Prostate gland (tissue), 2 donors: ENCODE results near the gene HOXD13. TPM values are rescaled to one million over a fixed set of nuclear protein-coding genes. Genes with fewer than 3 reads are reported as not detected.

ENCODE experiments used
- DNase-seq: peaks from one replicate; pipeline ENCODE4 v3.0.0-alpha.2; 2019; ENCODE audit warnings: low spot score
- H3K27ac ChIP-seq, 2 donors: fragments of 200-600 bp; sonication (generic); 2 replicates each; pipeline ENCODE4 v1.5.1; 2017 to 2019
- H3K27me3 ChIP-seq: fragments of 200-600 bp; sonication (generic); replicated peaks from 2 replicates; pipeline ENCODE4 v1.5.1; 2019; ENCODE audit not compliant: insufficient read depth
- H3K36me3 ChIP-seq, 2 donors: fragments of 200-600 bp; sonication (generic); 1 replicate in 1 of 2; 2 replicates in 1 of 2; pipeline versions ENCODE4 v1.5.1 to v1.8.1; 2017 to 2019
- H3K4me1 ChIP-seq: fragments of 200-600 bp; sonication (generic); replicated peaks from 2 replicates; pipeline ENCODE4 v1.5.1; 2019
- H3K4me3 ChIP-seq, 2 donors: fragments of 200-600 bp; sonication (generic); 2 replicates each; pipeline ENCODE4 v1.5.1; 2017 to 2019
- H3K9me3 ChIP-seq: fragments of 200-600 bp; sonication (generic); 2 replicates; pipeline ENCODE4 v1.5.1; 2017
- POLR2A ChIP-seq: fragments of 450-650 bp; IDR thresholded peaks from one replicate; pipeline ENCODE4 v1.6.1; 2016; ENCODE audit warnings: antibody characterized with exemption, mild to moderate bottlenecking
- POLR2AphosphoS5 ChIP-seq: sonication (generic); formaldehyde crosslinking; IDR thresholded peaks from one replicate; pipeline ENCODE4 v1.6.1; 2017; ENCODE audit warnings: antibody characterized with exemption
- WGBS: methylation state at CpG from one replicate; pipeline ENCODE4 v1.1.5; 2018; 5-methylcytosine and 5-hydroxymethylcytosine counted together
- intact Hi-C: fragments of 100-400 bp; cut with DNase I; formaldehyde crosslinking; loops from one replicate; pipeline ENCODE4 v1.14.2; 2022
- total RNA-seq, 2 donors: library from RNA; depleted of rRNA; stranded (reverse); fragments of >200 nt; gene quantifications; one replicate each; pipeline ENCODE4 v1.1.0, GENCODE V29; 2016
- TF ChIP-seq, protein P1 (sequence below), 4 experiments: fragments of 200-600 bp in 2 of 4; fragments of 450-650 bp in 2 of 4; sonication (generic) in 2 of 4; IDR thresholded peaks; 1 replicate in 3 of 4; 2 replicates in 1 of 4; pipeline ENCODE4 v1.5.1; 2016 to 2019; ENCODE audit warnings: antibody characterized with exemption in 4 of 4, mild to moderate bottlenecking in 2 of 4, moderate library complexity in 2 of 4

The HOXD13 gene
- total RNA-seq, 2 donors from 2014 or later = 10.6 to 11.8 TPM

- H3K27me3 ChIP-seq = peaks cover 13% of the 10 kb centered on the region
- 60% methylated on average over 2 of the region's 2 CpGs for WGBS
- H3K9me3 ChIP-seq = no peaks in the 10 kb centered on the region
- TF ChIP-seq POLR2AphosphoS5 (no peak), POLR2A (no peak)
- TF ChIP-seq, protein P1, sequence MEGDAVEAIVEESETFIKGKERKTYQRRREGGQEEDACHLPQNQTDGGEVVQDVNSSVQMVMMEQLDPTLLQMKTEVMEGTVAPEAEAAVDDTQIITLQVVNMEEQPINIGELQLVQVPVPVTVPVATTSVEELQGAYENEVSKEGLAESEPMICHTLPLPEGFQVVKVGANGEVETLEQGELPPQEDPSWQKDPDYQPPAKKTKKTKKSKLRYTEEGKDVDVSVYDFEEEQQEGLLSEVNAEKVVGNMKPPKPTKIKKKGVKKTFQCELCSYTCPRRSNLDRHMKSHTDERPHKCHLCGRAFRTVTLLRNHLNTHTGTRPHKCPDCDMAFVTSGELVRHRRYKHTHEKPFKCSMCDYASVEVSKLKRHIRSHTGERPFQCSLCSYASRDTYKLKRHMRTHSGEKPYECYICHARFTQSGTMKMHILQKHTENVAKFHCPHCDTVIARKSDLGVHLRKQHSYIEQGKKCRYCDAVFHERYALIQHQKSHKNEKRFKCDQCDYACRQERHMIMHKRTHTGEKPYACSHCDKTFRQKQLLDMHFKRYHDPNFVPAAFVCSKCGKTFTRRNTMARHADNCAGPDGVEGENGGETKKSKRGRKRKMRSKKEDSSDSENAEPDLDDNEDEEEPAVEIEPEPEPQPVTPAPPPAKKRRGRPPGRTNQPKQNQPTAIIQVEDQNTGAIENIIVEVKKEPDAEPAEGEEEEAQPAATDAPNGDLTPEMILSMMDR (IDR thresholded peaks at IDR 0.05) = no peak
- no peaks in the 10 kb centered on the region for H3K4me1 ChIP-seq
- H3K27ac ChIP-seq = no peak overlapping the region
- H3K4me3 ChIP-seq = no peak overlapping the region
- no peak for DNase-seq
- intact Hi-C loops = loop anchor here (5.0 kb wide), 1 partner anchor 74 kb away; the partner anchor contains the start of gene LNPK
- no peaks in the 10 kb centered on the region for H3K36me3 ChIP-seq
Measured at GRCh38 chr2:176076796-176077195, 15.7 kb upstream of the HOXD13 start.

DNA sequence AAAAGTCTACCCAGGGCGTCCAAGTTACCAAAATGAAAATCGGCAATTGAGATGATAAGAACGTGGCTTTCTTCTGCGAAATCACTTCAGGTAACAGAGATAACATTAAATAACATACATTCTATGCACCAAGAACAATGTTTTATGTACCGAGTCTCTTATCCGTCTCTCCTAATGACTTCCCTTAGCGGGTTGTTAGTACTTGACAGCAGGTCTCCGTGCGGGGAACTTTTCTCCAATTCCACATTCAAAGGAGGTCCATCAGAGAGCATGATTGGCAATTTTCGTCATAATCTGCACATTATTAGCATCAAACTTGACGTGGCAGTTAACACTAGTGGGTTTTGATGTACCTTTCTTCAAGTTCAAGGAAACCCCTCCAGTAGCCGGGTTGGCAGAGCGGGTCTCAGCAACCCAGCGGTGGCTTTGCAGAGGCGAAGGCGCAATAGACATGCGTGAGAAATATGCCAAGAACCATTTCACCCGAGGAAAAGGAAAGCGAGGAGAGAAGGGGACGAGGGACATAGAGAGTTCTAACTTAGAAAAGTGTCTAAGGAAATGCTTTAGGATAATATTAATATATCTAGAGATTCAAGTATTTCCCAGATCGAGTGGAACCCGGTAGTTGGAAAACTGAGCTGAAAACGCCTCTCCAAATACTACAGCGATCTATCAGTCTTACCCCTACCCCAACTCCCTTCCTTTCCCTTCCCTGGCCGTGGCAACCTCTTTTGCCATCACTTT lies 13.8 kb upstream of the HOXD13 start:
- 39% methylated on average over 25 of the region's 25 CpGs for WGBS
- H3K9me3 ChIP-seq = no peaks in the 10 kb centered on the region
- no peaks in the 10 kb centered on the region for H3K36me3 ChIP-seq
- intact Hi-C loops = loop anchor here (5.0 kb wide), 1 partner anchor 76 kb away; the partner anchor contains the start of gene LNPK
- peak overlapping the region; percentile 55 to 59 for H3K27ac ChIP-seq
- H3K4me3 ChIP-seq = peak overlapping the region; percentile 12 to 33
- H3K27me3 ChIP-seq = peaks cover 28% of the 10 kb centered on the region
- TF ChIP-seq, protein P1 (IDR thresholded peaks at IDR 0.05) = no peak
- TF ChIP-seq POLR2A (no peak), POLR2AphosphoS5 (no peak)
- no peaks in the 10 kb centered on the region for H3K4me1 ChIP-seq
- DNase-seq = no peak

GRCh38 chr2:176079285-176079830 lies 13.2 kb upstream of the HOXD13 start:
- WGBS = 12% methylated on average over 30 of the region's 30 CpGs
- intact Hi-C loops = loop anchor here (5.0 kb wide), 1 partner anchor 77 kb away; the partner anchor contains the start of gene LNPK
- Histone ChIP-seq H3K27me3 (peaks cover 28% of the 10 kb centered on the region), H3K4me1 (no peaks in the 10 kb centered on the region), H3K4me3 (peak overlapping the region; percentile 12 to 33), H3K27ac (peak overlapping the region; percentile 55 to 59), H3K36me3 (no peaks in the 10 kb centered on the region), H3K9me3 (no peaks in the 10 kb centered on the region)
- no peak for DNase-seq
- TF ChIP-seq, protein P1 (IDR thresholded peaks at IDR 0.05) = no peak
- TF ChIP-seq POLR2A (no peak), POLR2AphosphoS5 (no peak)

- H3K9me3 ChIP-seq = no peaks in the 10 kb centered on the region
- intact Hi-C loops = loop anchor here (5.0 kb wide), 1 partner anchor 78 kb away; the partner anchor contains the start of gene LNPK
- H3K27me3 ChIP-seq = peaks cover 28% of the 10 kb centered on the region
- H3K27ac ChIP-seq = peak overlapping the region; percentile 77 to 82
- WGBS = 6% methylated on average over 66 of the region's 86 CpGs
- H3K4me3 ChIP-seq = peak overlapping the region; percentile 12 to 33
- DNase-seq = no peak
- no peaks in the 10 kb centered on the region for H3K4me1 ChIP-seq
- no peaks in the 10 kb centered on the region for H3K36me3 ChIP-seq
- TF ChIP-seq, protein P1 (IDR thresholded peaks at IDR 0.05) = peak; percentile 64 to 94 (median 80)
- TF ChIP-seq POLR2A = no peak
- no peak for TF ChIP-seq POLR2AphosphoS5
Measured at GRCh38 chr2:176079831-176080539, 12.5 kb upstream of the HOXD13 start.
